ENCODE measurements around the gene PLCB3. TPM values are rescaled to one million over a fixed set of nuclear protein-coding genes. Genes with fewer than 3 reads are reported as not detected.

Gene PLCB3
- total RNA-seq (2022) (34.6 and 39.0 TPM in 2 replicates), Bru-seq, nascent RNA (percentile 44 among the genes with signal in this experiment), BruChase-seq, experiment 1, labeled RNA remaining after a 6-hour chase (percentile 73 among the genes with signal in this experiment), BruChase-seq, experiment 2, labeled RNA remaining after a 2-hour chase (percentile 64 among the genes with signal in this experiment)
- long read RNA-seq, full-length matches to known transcripts, result 20 of 26 reads
- long read RNA-seq, partial matches to known transcripts, result 2 of 26 reads
- long read RNA-seq, other reads (novel, unspliced or antisense), result 4 of 26 reads

GRCh38 chr11:64251016-64251752, at the start of gene PLCB3:
Gene PLCB3, plus strand, starts transcription at chr11:64251530. Its CDS starts 120 bp downstream, at chr11:64251650.
- Mint-ChIP-seq H3K9me3 (ENCODE audit: unreplicated experiment) (no peaks in the 10 kb centered on the region), H3K27ac (ENCODE audit: low read depth, unreplicated experiment) (peak within 1 kb of the TSS; percentile 89), H3K36me3 (ENCODE audit: insufficient read depth, unreplicated experiment) (no peaks in the 10 kb centered on the region), H3K27me3 (ENCODE audit: insufficient read depth, unreplicated experiment) (no peaks in the 10 kb centered on the region), H3K4me1 (ENCODE audit: insufficient read depth, unreplicated experiment) (peaks cover 6% of the 10 kb centered on the region), H3K4me3 (ENCODE audit: unreplicated experiment) (peak within 1 kb of the TSS; percentile 87)
- POLR2A ChIA-PET, result interaction anchor here (1.2 to 3.3 kb wide), 11 partner anchors 8 to 65 kb away, joined by 3 to 53 read pairs (median 6); partner anchors contain the start of genes BAD, ESRRA, FKBP2 and GPR137
- DNase-seq (ENCODE audit: unreplicated experiment), result peak; percentile 46
- intact Hi-C loops (cut with micrococcal nuclease), result loop anchor here (1.0 to 5.0 kb wide), 4 partner anchors 18 to 106 kb away; partner anchors contain the start of genes GPR137 and RPS6KA4
- no TSS peak for BruUV-seq (replicated peaks)
- CTCF ChIA-PET, result interaction anchor here (0.6 to 4.5 kb wide), 23 partner anchors 8 to 861 kb away, joined by 3 to 65 read pairs (median 5); partner anchors contain the start of genes CATSPERZ, FKBP2, NUDT22 and STIP1
- TF ChIP-seq CTCF (IDR thresholded peaks at IDR 0.05; ENCODE audit: unreplicated experiment), result peak; percentile 85

- no peak overlapping the region for H3K27ac Mint-ChIP-seq (ENCODE audit: low read depth, unreplicated experiment)
Measured at GRCh38 chr11:64201543-64201942, 49.8 kb upstream of the PLCB3 start.

GRCh38 chr11:64202992-64203391, 48.3 kb upstream of the PLCB3 start:
- no peaks in the 10 kb centered on the region for H3K9me3 Mint-ChIP-seq (ENCODE audit: unreplicated experiment)
- ChIA-PET CTCF (interaction anchor here (0.8 to 4.4 kb wide), 3 partner anchors 22 to 152 kb away, joined by 3 to 51 read pairs (median 22); partner anchors contain the start of genes NUDT22 and TRPT1), POLR2A (interaction anchor here (0.6 to 0.7 kb wide), 2 partner anchors 15 to 416 kb away, joined by 3 to 5 read pairs; no protein-coding TSS in a partner anchor)
- no peak overlapping the region for H3K4me3 Mint-ChIP-seq (ENCODE audit: unreplicated experiment)
- H3K27ac Mint-ChIP-seq (ENCODE audit: low read depth, unreplicated experiment), result no peak overlapping the region
- no peak for TF ChIP-seq CTCF (IDR thresholded peaks at IDR 0.05; ENCODE audit: unreplicated experiment)
- no TSS peak for BruUV-seq (replicated peaks)
- DNase-seq (ENCODE audit: unreplicated experiment), result no peak
- peaks cover 87% of the 10 kb centered on the region for H3K36me3 Mint-ChIP-seq (ENCODE audit: insufficient read depth, unreplicated experiment)
- H3K4me1 Mint-ChIP-seq (ENCODE audit: insufficient read depth, unreplicated experiment), result peaks cover 12% of the 10 kb centered on the region
- intact Hi-C loops (cut with micrococcal nuclease), result loop anchor here (5.0 kb wide), 1 partner anchor 49 kb away; the partner anchor contains the start of gene PLCB3
- no peaks in the 10 kb centered on the region for H3K27me3 Mint-ChIP-seq (ENCODE audit: insufficient read depth, unreplicated experiment)

More at GRCh38 chr11:64201543-64201942, 49.8 kb upstream of the PLCB3 start:
- no TSS peak for BruUV-seq (replicated peaks)
- no peaks in the 10 kb centered on the region for H3K9me3 Mint-ChIP-seq (ENCODE audit: unreplicated experiment)
- H3K27me3 Mint-ChIP-seq (ENCODE audit: insufficient read depth, unreplicated experiment), result no peaks in the 10 kb centered on the region
- CTCF ChIA-PET, result interaction anchor here (0.5 to 1.0 kb wide), 3 partner anchors 49 to 365 kb away, joined by 3 to 4 read pairs (median 3); no protein-coding TSS in a partner anchor
- no peak for DNase-seq (ENCODE audit: unreplicated experiment)
- no peak for TF ChIP-seq CTCF (IDR thresholded peaks at IDR 0.05; ENCODE audit: unreplicated experiment)
- H3K4me1 Mint-ChIP-seq (ENCODE audit: insufficient read depth, unreplicated experiment), result peaks cover 12% of the 10 kb centered on the region
- no peak overlapping the region for H3K4me3 Mint-ChIP-seq (ENCODE audit: unreplicated experiment)
- H3K36me3 Mint-ChIP-seq (ENCODE audit: insufficient read depth, unreplicated experiment), result peaks cover 96% of the 10 kb centered on the region
- POLR2A ChIA-PET, result no interaction called here
- intact Hi-C loops (cut with micrococcal nuclease), result loop anchor here (5.0 kb wide), 1 partner anchor 51 kb away; the partner anchor contains the start of gene PLCB3
